Endometrial microvascular endothelial cells (primary cell): ENCODE measurements around the gene SYMPK. TPM values are rescaled to one million over a fixed set of nuclear protein-coding genes. Genes with fewer than 3 reads are reported as not detected.
"Not testable (repeated sequence)": the region's sequence is repeated elsewhere in the genome, so short reads cannot be mapped to it uniquely, and the experiment has no call there.

Experiments
- in situ Hi-C: cut with HindIII; loops from 2 replicates; pipeline ENCODE4 v1.10.0; 2017; ENCODE audit warnings: low sequenced_read_pairs, low pct_unique_long_range_greater_than_20kb; ENCODE audit errors: inconsistent ontology term
- total RNA-seq: library from RNA; depleted of rRNA; stranded (reverse); fragments of >200 nt; gene quantifications from one replicate; pipeline ENCODE4 v1.2.3, GENCODE V29; 2015; ENCODE audit errors: inconsistent ontology term

SYMPK gene
- total RNA-seq, 1 donor from 2014 or later = 44.8 TPM

GRCh38 chr19:45873219-45873772 is 10.3 kb upstream of the SYMPK start:
- in situ Hi-C loops = no loop called here

DNA sequence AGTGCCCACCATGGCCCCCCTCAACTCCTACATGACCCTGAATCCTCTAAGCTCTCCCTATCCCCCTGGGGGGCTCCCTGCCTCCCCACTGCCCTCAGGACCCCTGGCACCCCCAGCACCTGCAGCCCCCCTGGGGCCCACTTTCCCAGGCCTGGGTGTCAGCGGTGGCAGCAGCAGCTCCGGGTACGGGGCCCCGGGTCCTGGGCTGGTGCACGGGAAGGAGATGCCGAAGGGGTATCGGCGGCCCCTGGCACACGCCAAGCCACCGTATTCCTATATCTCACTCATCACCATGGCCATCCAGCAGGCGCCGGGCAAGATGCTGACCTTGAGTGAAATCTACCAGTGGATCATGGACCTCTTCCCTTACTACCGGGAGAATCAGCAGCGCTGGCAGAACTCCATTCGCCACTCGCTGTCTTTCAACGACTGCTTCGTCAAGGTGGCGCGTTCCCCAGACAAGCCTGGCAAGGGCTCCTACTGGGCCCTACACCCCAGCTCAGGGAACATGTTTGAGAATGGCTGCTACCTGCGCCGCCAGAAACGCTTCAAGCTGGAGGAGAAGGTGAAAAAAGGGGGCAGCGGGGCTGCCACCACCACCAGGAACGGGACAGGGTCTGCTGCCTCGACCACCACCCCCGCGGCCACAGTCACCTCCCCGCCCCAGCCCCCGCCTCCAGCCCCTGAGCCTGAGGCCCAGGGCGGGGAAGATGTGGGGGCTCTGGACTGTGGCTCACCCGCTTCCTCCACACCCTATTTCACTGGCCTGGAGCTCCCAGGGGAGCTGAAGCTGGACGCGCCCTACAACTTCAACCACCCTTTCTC is 9.4 kb upstream of the SYMPK start:
- in situ Hi-C loops = no loop called here

- in situ Hi-C loops = no loop called here
Observed at GRCh38 chr19:45870798-45871197, 7.9 kb upstream of the SYMPK start.

DNA sequence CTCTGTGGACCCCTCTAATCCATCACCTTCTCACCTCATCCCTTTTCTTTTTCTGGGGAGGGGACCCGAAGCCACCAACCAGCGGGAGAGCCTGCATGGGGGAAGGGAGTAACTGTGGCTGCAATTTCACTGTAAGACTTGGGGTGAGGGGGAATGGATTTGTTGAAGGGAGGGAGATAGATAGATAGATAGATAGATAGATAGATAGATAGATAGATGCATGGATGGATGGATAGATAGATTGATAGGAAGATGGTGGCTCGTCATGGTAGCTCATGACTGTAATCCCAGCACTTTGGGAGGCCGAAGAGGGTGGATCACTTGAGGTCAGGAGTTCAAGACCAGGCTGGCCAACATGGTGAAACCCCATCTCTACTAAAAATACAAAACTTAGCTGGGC is 4.3 kb upstream of the SYMPK start:
- in situ Hi-C loops = not testable (repeated sequence)

GRCh38 chr19:45866400-45867176 is 3.6 kb upstream of the SYMPK start:
- in situ Hi-C loops = no loop called here

GRCh38 chr19:45865269-45865948 is 2.5 kb upstream of the SYMPK start:
- in situ Hi-C loops = no loop called here

GRCh38 chr19:45864629-45865082 is 1.7 kb upstream of the SYMPK start:
- in situ Hi-C loops = no loop called here

- in situ Hi-C loops = no loop called here
Observed at GRCh38 chr19:45863840-45864628, 1.1 kb upstream of the SYMPK start, which contains the start of gene FOXA3. FOXA3 (plus strand) TSS chr19:45864326; CDS start chr19:45864457, 131 bp downstream.

GRCh38 chr19:45863335-45863839 is 440 bp upstream of the SYMPK start:
- in situ Hi-C loops = no loop called here

- in situ Hi-C loops = no loop called here
Observed at GRCh38 chr19:45862271-45862563, 730 bp downstream of the SYMPK start.

GRCh38 chr19:45860359-45861259 is 2.3 kb downstream of the SYMPK start:
- in situ Hi-C loops = no loop called here

GRCh38 chr19:45854167-45854778 is 8.7 kb downstream of the SYMPK start:
- in situ Hi-C loops = no loop called here

GRCh38 chr19:45852983-45853382 is 10.0 kb downstream of the SYMPK start:
- in situ Hi-C loops = no loop called here

DNA sequence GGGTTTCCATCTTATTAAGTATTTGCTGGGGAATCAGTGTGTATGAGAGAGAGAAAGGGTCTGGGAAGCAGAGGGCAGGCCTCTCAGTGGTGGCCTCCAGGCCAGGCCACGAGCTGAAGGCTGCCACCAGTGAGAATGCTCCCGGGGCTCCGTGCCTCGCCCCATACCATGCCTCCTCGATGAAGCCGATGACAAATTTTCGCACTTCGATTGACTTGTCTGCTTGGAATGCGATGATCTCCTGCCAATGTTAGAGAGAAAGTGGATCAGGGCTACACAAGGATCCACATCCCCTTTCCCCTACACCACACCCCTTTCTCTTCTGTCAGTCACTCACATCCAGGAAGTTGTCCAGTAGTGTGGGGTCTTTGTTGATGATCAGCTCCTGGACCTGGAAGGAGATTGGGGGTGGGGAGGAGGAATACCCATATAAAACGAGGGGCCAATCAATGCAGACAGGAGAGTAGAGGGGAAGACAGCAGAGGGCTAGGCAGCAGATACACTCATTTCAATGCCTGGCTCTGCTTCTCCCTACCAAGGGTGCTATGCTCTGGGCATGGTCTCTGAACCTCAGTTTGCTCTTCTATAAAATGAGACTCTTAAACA is 10.7 kb downstream of the SYMPK start:
- in situ Hi-C loops = no loop called here

DNA sequence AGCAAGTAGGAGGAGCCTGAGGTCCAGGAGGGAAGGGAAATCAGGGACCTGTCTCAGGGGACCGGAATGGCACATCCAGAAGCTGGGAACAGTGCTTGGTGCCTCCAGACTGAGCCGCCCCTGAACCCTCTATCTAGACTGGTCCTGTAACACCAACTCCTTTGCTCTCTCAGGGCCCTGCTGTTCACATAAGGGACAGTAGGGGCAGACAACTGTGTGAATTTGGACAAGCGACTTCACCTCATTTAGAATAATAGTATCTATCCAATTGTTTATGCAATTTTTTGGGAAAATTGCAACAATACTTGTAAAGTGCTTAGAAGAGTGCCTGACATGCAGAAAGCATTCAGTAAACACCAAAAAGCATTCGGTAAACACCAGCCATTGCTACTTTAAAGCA is 14.0 kb downstream of the SYMPK start:
- in situ Hi-C loops = no loop called here

- in situ Hi-C loops = no loop called here
Observed at GRCh38 chr19:45847663-45848062, 15.3 kb downstream of the SYMPK start.

- in situ Hi-C loops = no loop called here
Observed at GRCh38 chr19:45842198-45842597, 20.7 kb downstream of the SYMPK start.
